ENCODE data around the gene MAP3K13. TPM values are rescaled to one million over a fixed set of nuclear protein-coding genes. Genes with fewer than 3 reads are reported as not detected.

The MAP3K13 gene
- total and polyA plus RNA-seq, 2 donors (not counting 1 experiment from before 2014, with no cell fraction given) = 15.0 to 28.2 TPM

DNA sequence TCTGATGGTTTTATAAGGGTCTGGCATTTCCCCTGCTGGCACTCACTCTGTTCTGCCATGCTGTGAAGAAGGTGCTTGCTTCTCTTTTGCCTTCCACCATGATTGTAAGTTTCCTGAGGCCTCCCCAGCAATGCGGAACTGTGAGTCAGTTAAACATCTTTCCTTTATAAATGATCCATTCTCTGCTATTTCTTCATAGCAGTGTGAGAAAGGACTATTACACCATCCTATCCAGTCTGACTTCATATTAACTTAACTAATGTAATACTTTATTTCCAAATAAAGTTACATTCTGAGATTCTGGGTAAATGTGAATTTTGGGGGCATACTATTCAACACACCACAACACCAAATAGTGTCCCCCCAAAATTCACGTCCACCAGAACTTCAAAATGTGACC, 22.2 kb upstream of the MAP3K13 start:
- TF ChIP-seq, protein P1, sequence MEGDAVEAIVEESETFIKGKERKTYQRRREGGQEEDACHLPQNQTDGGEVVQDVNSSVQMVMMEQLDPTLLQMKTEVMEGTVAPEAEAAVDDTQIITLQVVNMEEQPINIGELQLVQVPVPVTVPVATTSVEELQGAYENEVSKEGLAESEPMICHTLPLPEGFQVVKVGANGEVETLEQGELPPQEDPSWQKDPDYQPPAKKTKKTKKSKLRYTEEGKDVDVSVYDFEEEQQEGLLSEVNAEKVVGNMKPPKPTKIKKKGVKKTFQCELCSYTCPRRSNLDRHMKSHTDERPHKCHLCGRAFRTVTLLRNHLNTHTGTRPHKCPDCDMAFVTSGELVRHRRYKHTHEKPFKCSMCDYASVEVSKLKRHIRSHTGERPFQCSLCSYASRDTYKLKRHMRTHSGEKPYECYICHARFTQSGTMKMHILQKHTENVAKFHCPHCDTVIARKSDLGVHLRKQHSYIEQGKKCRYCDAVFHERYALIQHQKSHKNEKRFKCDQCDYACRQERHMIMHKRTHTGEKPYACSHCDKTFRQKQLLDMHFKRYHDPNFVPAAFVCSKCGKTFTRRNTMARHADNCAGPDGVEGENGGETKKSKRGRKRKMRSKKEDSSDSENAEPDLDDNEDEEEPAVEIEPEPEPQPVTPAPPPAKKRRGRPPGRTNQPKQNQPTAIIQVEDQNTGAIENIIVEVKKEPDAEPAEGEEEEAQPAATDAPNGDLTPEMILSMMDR (conservative IDR thresholded peaks at IDR 0.05 in 1 of 2, IDR thresholded peaks at IDR 0.05 in 1 of 2; ENCODE audit: low read depth in 1 of 2, low read length in 2 of 2) = no peak
- no peak for TF ChIP-seq EZH2 (IDR thresholded peaks at IDR 0.05; ENCODE audit: low read length, missing control alignments)
- Histone ChIP-seq H3K27ac (ENCODE audit: insufficient read depth, low read length) (no peak overlapping the region), H3K4me1 (ENCODE audit: control insufficient read depth, extremely low read depth, insufficient read depth, low read length) (no peaks in the 10 kb centered on the region), H3K27me3 (ENCODE audit: control insufficient read depth, insufficient read depth, low read length) (no peaks in the 10 kb centered on the region), H3K9me3 (ENCODE audit: control insufficient read depth, insufficient read depth, low read depth, low read length) (no peaks in the 10 kb centered on the region), H3K36me3 (ENCODE audit: control insufficient read depth, insufficient read depth, low read length) (no peaks in the 10 kb centered on the region), H3K4me2 (ENCODE audit: extremely low read depth, insufficient read depth, low read length) (no peak overlapping the region), H4K20me1 (ENCODE audit: control insufficient read depth, extremely low read depth, insufficient read depth, low read length) (no peaks in the 10 kb centered on the region), H3K79me2 (ENCODE audit: control insufficient read depth, insufficient read depth, low read length) (no peaks in the 10 kb centered on the region), H3K4me3 (replicated peaks in 1 of 4; ENCODE audit: control extremely low read depth in 1 of 4, insufficient read depth in 1 of 4, low read depth in 3 of 4, low read length in 4 of 4) (no peak overlapping the region), H2AFZ (ENCODE audit: low read length) (no peak overlapping the region), H3K9ac (ENCODE audit: insufficient read depth, low read length) (no peak overlapping the region)
- DNase-seq (ENCODE audit: low read depth in 2 of 2) = no peak

DNA sequence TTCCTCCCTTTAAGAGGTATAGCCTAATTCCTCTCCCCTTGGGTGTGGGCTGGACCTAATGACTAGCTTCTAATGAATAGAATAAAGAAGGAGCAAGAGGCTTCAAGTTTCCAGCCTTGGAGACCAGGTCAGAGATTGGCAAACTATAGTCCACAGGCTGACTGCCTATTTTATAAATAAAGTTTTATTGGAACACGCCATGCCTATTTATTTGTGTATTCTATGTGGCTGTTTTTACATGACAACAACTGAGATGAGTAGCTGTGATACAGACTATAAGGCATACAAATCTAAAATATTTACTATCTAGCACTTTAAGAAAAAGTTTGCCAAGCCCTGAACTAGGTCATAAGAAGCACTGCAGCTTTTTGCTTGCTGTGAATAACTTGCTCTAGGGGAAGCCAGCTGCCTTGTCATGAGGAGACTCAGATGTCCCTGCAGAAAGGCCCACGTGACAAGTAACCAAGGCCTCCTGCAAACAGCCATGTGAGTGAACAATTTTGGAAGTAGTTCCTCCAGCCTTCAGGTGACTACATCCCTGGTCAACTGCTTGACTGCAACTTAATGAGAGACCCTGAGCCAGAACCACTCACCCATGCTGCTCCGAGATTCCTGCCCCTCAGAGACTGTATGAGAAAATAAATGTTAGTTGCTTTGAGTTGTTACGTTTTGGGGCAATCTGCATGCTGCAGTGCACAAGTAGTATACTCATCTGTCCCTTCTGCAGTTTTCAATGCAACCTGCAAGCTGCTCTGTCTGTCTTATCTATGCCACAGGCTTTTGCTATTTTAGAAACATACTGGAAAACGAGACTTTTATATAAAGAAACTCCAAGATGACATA, 21.1 kb upstream of the MAP3K13 start:
- no peak for DNase-seq (ENCODE audit: low read depth in 2 of 2)
- Histone ChIP-seq H3K79me2 (ENCODE audit: control insufficient read depth, insufficient read depth, low read length) (no peaks in the 10 kb centered on the region), H3K36me3 (ENCODE audit: control insufficient read depth, insufficient read depth, low read length) (no peaks in the 10 kb centered on the region), H3K9ac (ENCODE audit: insufficient read depth, low read length) (no peak overlapping the region), H3K27ac (ENCODE audit: insufficient read depth, low read length) (no peak overlapping the region), H3K4me2 (ENCODE audit: extremely low read depth, insufficient read depth, low read length) (no peak overlapping the region), H3K4me3 (replicated peaks in 1 of 4; ENCODE audit: control extremely low read depth in 1 of 4, insufficient read depth in 1 of 4, low read depth in 3 of 4, low read length in 4 of 4) (no peak overlapping the region), H3K4me1 (ENCODE audit: control insufficient read depth, extremely low read depth, insufficient read depth, low read length) (no peaks in the 10 kb centered on the region), H4K20me1 (ENCODE audit: control insufficient read depth, extremely low read depth, insufficient read depth, low read length) (no peaks in the 10 kb centered on the region), H2AFZ (ENCODE audit: low read length) (no peak overlapping the region), H3K27me3 (ENCODE audit: control insufficient read depth, insufficient read depth, low read length) (no peaks in the 10 kb centered on the region), H3K9me3 (ENCODE audit: control insufficient read depth, insufficient read depth, low read depth, low read length) (no peaks in the 10 kb centered on the region)
- TF ChIP-seq, protein P1 (conservative IDR thresholded peaks at IDR 0.05 in 1 of 2, IDR thresholded peaks at IDR 0.05 in 1 of 2; ENCODE audit: low read depth in 1 of 2, low read length in 2 of 2) = no peak
- no peak for TF ChIP-seq EZH2 (IDR thresholded peaks at IDR 0.05; ENCODE audit: low read length, missing control alignments)

DNA sequence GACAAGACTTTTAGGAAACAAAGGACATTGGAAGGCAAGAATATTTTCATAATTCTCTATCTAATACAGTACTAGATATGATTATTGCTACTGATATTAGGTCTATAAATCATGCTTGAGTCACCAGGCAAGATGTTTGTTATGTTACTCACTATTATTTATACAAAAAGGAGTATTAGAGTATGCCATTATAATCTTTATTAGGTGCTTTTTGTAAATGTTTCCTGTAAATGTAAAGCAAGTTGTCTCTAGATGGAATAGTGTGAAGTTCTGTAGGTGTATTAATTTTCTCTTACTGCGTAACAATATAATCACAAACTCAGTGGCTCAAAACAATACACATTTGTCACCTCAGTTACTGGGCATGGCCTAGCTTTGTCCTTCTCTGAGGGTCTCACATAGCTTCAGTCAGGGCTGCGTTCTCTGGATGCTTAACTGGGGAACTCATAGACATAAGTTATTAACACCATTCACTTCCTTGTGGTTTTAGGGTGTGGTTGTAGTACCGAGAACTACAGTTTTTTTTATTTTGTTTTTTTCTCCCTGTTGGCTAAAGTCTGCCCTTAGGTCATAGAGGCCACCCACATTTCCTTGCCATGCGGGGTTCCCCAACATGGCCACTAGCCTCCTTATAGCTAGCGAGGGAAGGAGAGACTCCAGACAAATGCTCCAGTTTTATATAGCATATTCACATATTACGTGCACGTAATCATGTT, 20.3 kb upstream of the MAP3K13 start:
- Histone ChIP-seq H3K36me3 (ENCODE audit: control insufficient read depth, insufficient read depth, low read length) (no peaks in the 10 kb centered on the region), H4K20me1 (ENCODE audit: control insufficient read depth, extremely low read depth, insufficient read depth, low read length) (no peaks in the 10 kb centered on the region), H2AFZ (ENCODE audit: low read length) (no peak overlapping the region), H3K4me1 (ENCODE audit: control insufficient read depth, extremely low read depth, insufficient read depth, low read length) (no peaks in the 10 kb centered on the region), H3K9ac (ENCODE audit: insufficient read depth, low read length) (no peak overlapping the region), H3K27ac (ENCODE audit: insufficient read depth, low read length) (no peak overlapping the region), H3K9me3 (ENCODE audit: control insufficient read depth, insufficient read depth, low read depth, low read length) (no peaks in the 10 kb centered on the region), H3K79me2 (ENCODE audit: control insufficient read depth, insufficient read depth, low read length) (no peaks in the 10 kb centered on the region), H3K27me3 (ENCODE audit: control insufficient read depth, insufficient read depth, low read length) (no peaks in the 10 kb centered on the region), H3K4me2 (ENCODE audit: extremely low read depth, insufficient read depth, low read length) (no peak overlapping the region), H3K4me3 (replicated peaks in 1 of 4; ENCODE audit: control extremely low read depth in 1 of 4, insufficient read depth in 1 of 4, low read depth in 3 of 4, low read length in 4 of 4) (no peak overlapping the region)
- no peak for TF ChIP-seq EZH2 (IDR thresholded peaks at IDR 0.05; ENCODE audit: low read length, missing control alignments)
- TF ChIP-seq, protein P1 (conservative IDR thresholded peaks at IDR 0.05 in 1 of 2, IDR thresholded peaks at IDR 0.05 in 1 of 2; ENCODE audit: low read depth in 1 of 2, low read length in 2 of 2) = no peak
- no peak for DNase-seq (ENCODE audit: low read depth in 2 of 2)

Data from fibroblast of lung (primary cell).